Sigmoid colon (tissue), 7 donors: Measurements from ENCODE around the gene PSPC1. TPM values are rescaled to one million over a fixed set of nuclear protein-coding genes. Genes with fewer than 3 reads are reported as not detected.
"Not testable (repeated sequence)": the region's sequence is repeated elsewhere in the genome, so short reads cannot be mapped to it uniquely, and the experiment has no call there.

Experiments used
- DNase-seq: peaks from one replicate; pipeline ENCODE4 v3.0.0-alpha.2; 2019
- H3K27ac ChIP-seq, 4 donors: fragments of 200-600 bp; sonication (generic); one replicate each; pipeline ENCODE4 v1.5.1; 2016 to 2019; ENCODE audit warnings: mild to moderate bottlenecking in 1 of 4
- H3K27me3 ChIP-seq, 3 donors: fragments of 200-600 bp; sonication (generic); one replicate each; pipeline ENCODE4 v1.5.1; 2019; ENCODE audit warnings: mild to moderate bottlenecking in 1 of 3
- H3K36me3 ChIP-seq, 4 donors: fragments of 200-600 bp; sonication (generic); one replicate each; pipeline ENCODE4 v1.5.1; 2016 to 2019
- H3K4me1 ChIP-seq, 4 donors: fragments of 200-600 bp; sonication (generic); one replicate each; pipeline ENCODE4 v1.5.1; 2017 to 2019
- H3K4me3 ChIP-seq, 4 donors: fragments of 200-600 bp; sonication (generic); one replicate each; pipeline ENCODE4 v1.5.1; 2017 to 2019; ENCODE audit warnings: mild to moderate bottlenecking in 2 of 4, moderate library complexity in 1 of 4
- H3K9me3 ChIP-seq, 4 donors: fragments of 200-600 bp in 3 of 4; sonication (generic) in 3 of 4; one replicate each; pipeline versions ENCODE4 v1.5.1 to v1.6.1; 2013 to 2019
- EP300 ChIP-seq, 4 donors: sonication (generic); formaldehyde crosslinking; IDR thresholded peaks; one replicate each; pipeline ENCODE4 v1.6.1; 2017; ENCODE audit warnings: antibody characterized with exemption in 4 of 4
- POLR2A ChIP-seq, 2 donors: fragments of 450-650 bp; IDR thresholded peaks; one replicate each; pipeline ENCODE4 v1.6.1; 2016; ENCODE audit warnings: antibody characterized with exemption in 2 of 2, mild to moderate bottlenecking in 2 of 2, moderate library complexity in 2 of 2
- POLR2AphosphoS5 ChIP-seq, 4 donors: sonication (generic); formaldehyde crosslinking; IDR thresholded peaks; one replicate each; pipeline ENCODE4 v1.6.1; 2017; ENCODE audit warnings: antibody characterized with exemption in 4 of 4
- WGBS, 2 donors: extraction: QIAGEN DNeasy Blood & Tissue Kit; methylation state at CpG; one replicate each; pipeline ENCODE4 v1.1.7; 2013; 5-methylcytosine and 5-hydroxymethylcytosine counted together
- intact Hi-C: fragments of 100-400 bp; cut with DNase I; formaldehyde crosslinking; loops from one replicate; pipeline ENCODE4 v1.15.1; 2023
- polyA plus RNA-seq, 3 donors: library from polyadenylated mRNA; stranded (reverse); fragments of 200-250 nt; gene quantifications; one replicate each; pipeline ENCODE4 v1.2.3, GENCODE V29; 2013
- total RNA-seq, 4 donors: library from RNA; depleted of rRNA; stranded (reverse); fragments of >200 nt; gene quantifications; one replicate each; pipeline ENCODE4 v1.1.0, GENCODE V29; 2016
- TF ChIP-seq, protein P1 (sequence below), 4 experiments: fragments of 450-650 bp in 3 of 4; fragments of 200-600 bp in 1 of 4; IDR thresholded peaks; one replicate each; pipeline ENCODE4 v1.5.1; 2016 to 2019; ENCODE audit warnings: antibody characterized with exemption in 4 of 4, mild to moderate bottlenecking in 3 of 4, moderate library complexity in 2 of 4
- donor health status: healthy with polysubstance abuse.
- donor health status: Bipolar disorder and iron deficiency.
- donor health status: healthy.

The PSPC1 gene
- total and polyA plus RNA-seq, 7 donors = 15.3 to 85.3 (median 48.2) TPM

DNA sequence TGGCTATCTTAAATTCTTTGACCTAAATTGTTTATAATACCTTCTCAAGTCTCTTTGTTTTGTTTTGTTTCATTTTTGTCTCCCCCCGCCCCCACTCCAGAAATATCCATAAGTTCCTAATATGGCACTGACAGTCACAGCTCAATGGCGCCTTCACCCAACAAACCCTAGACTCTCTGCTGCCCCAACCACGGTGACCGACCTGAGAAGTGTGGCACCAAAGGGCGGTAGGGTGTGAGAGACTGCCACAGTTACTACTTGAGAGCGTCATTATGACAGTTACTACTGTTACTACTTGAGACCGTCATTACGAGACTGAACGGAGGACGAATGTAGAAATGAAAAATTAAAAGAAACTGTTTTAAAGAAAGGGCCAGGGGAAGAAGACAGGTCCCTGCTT lies 34.4 kb upstream of the PSPC1 start:
- WGBS, 2 donors = 97% methylated on average over 10 of the region's 10 CpGs
- intact Hi-C loops = no loop called here
- H3K36me3 ChIP-seq = peaks cover 0 to 25% (median 9%) of the 10 kb centered on the region in 4 donors

DNA sequence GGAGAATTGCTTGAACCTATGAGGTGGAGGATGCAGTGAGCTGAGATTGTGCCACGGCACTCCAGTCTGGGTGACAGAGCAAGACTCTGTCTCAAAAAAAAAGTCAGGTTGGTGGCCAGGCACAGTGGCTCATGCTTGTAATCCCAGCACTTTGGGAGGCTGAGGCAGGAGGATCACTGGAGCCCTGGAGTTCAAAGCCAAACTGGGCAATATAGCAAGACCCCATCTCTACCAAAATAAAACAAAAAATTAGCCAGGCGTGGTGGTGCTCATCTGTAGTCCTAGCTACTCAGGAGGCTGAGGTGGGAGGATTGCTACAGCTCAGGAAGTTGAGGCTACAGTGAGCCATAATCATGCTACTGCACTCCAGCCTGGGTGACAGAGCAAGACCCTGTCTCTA lies 33.1 kb upstream of the PSPC1 start:
- H3K27me3 ChIP-seq, intact Hi-C loops, H3K4me3 ChIP-seq, H3K9me3 ChIP-seq, H3K27ac ChIP-seq, DNase-seq, H3K4me1 ChIP-seq: not testable (repeated sequence)
- peaks cover 0 to 18% (median 9%) of the 10 kb centered on the region in 4 donors for H3K36me3 ChIP-seq
- WGBS, 2 donors = 97 to 98% methylated on average over 2 of the region's 2 CpGs

More for the DNA sequence above, 34.4 kb upstream of the PSPC1 start:
- Histone ChIP-seq H3K4me1 (no peaks in the 10 kb centered on the region), H3K27me3 (no peaks in the 10 kb centered on the region), H3K4me3 (no peak overlapping the region), H3K9me3 (no peaks in the 10 kb centered on the region), H3K27ac (no peak overlapping the region)
- TF ChIP-seq EP300 (IDR thresholded peaks at IDR 0.05) (no peak), POLR2AphosphoS5 (IDR thresholded peaks at IDR 0.05) (no peak), POLR2A (IDR thresholded peaks at IDR 0.05) (no peak)
- TF ChIP-seq, protein P1, sequence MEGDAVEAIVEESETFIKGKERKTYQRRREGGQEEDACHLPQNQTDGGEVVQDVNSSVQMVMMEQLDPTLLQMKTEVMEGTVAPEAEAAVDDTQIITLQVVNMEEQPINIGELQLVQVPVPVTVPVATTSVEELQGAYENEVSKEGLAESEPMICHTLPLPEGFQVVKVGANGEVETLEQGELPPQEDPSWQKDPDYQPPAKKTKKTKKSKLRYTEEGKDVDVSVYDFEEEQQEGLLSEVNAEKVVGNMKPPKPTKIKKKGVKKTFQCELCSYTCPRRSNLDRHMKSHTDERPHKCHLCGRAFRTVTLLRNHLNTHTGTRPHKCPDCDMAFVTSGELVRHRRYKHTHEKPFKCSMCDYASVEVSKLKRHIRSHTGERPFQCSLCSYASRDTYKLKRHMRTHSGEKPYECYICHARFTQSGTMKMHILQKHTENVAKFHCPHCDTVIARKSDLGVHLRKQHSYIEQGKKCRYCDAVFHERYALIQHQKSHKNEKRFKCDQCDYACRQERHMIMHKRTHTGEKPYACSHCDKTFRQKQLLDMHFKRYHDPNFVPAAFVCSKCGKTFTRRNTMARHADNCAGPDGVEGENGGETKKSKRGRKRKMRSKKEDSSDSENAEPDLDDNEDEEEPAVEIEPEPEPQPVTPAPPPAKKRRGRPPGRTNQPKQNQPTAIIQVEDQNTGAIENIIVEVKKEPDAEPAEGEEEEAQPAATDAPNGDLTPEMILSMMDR (IDR thresholded peaks at IDR 0.05) = no peak
- no peak for DNase-seq

DNA sequence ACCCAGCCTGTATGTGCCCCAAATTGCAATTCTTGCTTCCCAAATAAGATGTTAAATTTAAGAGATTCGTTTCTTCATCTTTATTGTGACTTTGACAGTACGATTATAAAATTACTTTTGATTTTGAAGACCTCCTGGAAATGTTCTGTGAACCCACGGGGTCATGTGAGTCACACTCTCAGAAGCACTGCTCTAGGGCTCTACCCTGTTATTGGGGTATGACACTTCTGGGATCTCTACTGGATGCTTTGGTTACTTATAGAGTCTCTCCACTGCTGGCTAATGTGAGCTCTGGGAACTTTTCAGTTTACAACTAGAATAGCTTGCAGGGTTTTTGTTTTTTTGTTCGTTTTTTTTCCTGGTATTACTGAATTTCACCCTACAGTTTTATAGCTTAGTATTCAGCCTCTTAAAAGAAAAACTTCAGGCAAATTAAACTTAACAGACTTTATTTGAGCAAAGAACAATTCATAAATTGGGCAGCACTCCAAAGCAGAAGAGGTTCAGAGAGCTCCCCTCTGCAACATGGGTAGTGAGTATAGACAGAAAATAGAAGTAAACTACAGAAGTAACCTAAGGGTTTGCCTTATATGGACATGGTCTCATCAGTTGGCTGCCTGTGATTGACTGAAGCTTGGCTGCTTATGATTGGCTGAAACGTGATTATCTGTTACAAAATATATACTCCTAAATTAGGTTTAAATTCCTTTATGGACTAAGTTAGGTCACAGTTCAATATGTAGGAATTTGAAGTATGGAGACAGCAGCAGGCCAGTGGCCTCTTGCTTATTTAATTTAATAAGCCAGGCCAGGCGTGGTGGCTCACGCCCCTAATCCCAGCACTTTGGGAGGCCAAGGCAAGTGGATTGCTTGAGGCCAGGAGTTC lies 28.5 kb upstream of the PSPC1 start:
- H3K27ac ChIP-seq = no peak overlapping the region
- DNase-seq = no peak
- no peaks in the 10 kb centered on the region for H3K27me3 ChIP-seq
- no peaks in the 10 kb centered on the region for H3K9me3 ChIP-seq
- H3K4me1 ChIP-seq = no peaks in the 10 kb centered on the region
- no peak overlapping the region for H3K4me3 ChIP-seq
- intact Hi-C loops = no loop called here
- 89 to 91% methylated on average over 7 of the region's 7 CpGs for WGBS, 2 donors
- TF ChIP-seq POLR2AphosphoS5 (IDR thresholded peaks at IDR 0.05) (no peak), POLR2A (IDR thresholded peaks at IDR 0.05) (no peak), EP300 (IDR thresholded peaks at IDR 0.05) (no peak)
- TF ChIP-seq, protein P1 (IDR thresholded peaks at IDR 0.05) = no peak
- peaks cover 0 to 2% (median 0%) of the 10 kb centered on the region in 4 donors for H3K36me3 ChIP-seq

DNA sequence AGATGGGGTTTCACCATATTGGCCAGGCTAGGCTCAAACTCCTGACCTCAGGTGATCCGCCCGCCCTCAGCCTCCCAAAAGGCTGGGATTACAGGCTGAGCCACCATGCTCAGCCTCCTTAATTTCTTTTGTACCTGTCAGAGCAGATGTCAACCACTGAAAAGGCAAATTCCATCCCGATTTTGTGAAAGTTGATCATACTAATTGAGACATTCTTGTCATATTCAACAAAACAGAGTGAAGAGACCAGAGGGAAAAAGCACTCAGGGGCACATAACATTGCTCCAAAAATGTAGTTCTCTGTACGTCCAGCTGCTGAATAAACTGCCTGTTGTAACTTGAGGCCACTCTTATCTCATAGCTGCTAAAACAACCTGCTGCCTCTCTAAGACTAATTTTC lies 27.4 kb upstream of the PSPC1 start:
- Histone ChIP-seq H3K27ac (no peak overlapping the region), H3K4me3 (no peak overlapping the region), H3K36me3 (peaks cover 0 to 3% (median 0%) of the 10 kb centered on the region in 4 donors), H3K9me3 (no peaks in the 10 kb centered on the region), H3K4me1 (no peaks in the 10 kb centered on the region), H3K27me3 (no peaks in the 10 kb centered on the region)
- 93 to 96% methylated on average over 4 of the region's 4 CpGs for WGBS, 2 donors
- TF ChIP-seq POLR2A (IDR thresholded peaks at IDR 0.05) (no peak), EP300 (IDR thresholded peaks at IDR 0.05) (no peak), POLR2AphosphoS5 (IDR thresholded peaks at IDR 0.05) (no peak)
- TF ChIP-seq, protein P1 (IDR thresholded peaks at IDR 0.05) = no peak
- intact Hi-C loops = no loop called here
- DNase-seq = no peak

DNA sequence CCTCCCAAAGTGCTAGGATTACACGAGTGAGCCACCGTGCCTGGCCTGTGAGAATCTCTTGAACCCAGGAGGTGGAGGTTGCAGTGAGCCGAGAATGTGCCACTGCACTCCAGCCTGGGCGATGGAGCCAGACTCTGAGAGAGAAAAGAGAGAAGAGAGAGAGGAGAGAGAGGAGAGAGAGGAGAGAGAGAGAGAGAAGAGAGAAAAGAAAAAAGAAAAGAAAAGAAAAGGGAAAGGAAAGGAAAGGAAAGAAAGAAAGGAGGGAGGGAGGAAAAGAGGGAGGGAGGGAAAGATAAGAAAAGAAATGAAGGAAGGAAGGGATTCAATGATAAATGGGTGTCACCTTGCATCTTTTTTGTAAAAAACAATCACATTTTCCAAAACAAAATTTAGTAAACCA lies 23.0 kb upstream of the PSPC1 start:
- WGBS, 2 donors = 95 to 96% methylated on average over 4 of the region's 4 CpGs
- Histone ChIP-seq H3K36me3 (peaks cover 0 to 3% (median 0%) of the 10 kb centered on the region in 4 donors), H3K27ac (no peak overlapping the region), H3K9me3 (no peaks in the 10 kb centered on the region), H3K4me1 (no peaks in the 10 kb centered on the region), H3K4me3 (no peak overlapping the region), H3K27me3 (no peaks in the 10 kb centered on the region)
- DNase-seq = no peak
- intact Hi-C loops = no loop called here
- TF ChIP-seq POLR2AphosphoS5 (IDR thresholded peaks at IDR 0.05) (no peak), EP300 (IDR thresholded peaks at IDR 0.05) (no peak), POLR2A (IDR thresholded peaks at IDR 0.05) (no peak)
- TF ChIP-seq, protein P1 (IDR thresholded peaks at IDR 0.05) = no peak
